ENCODE measurements around the gene STXBP5L.
"Not testable (repeated sequence)": the region's sequence is repeated elsewhere in the genome, so short reads cannot be mapped to it uniquely, and the experiment has no call there.

Gene STXBP5L

DNA sequence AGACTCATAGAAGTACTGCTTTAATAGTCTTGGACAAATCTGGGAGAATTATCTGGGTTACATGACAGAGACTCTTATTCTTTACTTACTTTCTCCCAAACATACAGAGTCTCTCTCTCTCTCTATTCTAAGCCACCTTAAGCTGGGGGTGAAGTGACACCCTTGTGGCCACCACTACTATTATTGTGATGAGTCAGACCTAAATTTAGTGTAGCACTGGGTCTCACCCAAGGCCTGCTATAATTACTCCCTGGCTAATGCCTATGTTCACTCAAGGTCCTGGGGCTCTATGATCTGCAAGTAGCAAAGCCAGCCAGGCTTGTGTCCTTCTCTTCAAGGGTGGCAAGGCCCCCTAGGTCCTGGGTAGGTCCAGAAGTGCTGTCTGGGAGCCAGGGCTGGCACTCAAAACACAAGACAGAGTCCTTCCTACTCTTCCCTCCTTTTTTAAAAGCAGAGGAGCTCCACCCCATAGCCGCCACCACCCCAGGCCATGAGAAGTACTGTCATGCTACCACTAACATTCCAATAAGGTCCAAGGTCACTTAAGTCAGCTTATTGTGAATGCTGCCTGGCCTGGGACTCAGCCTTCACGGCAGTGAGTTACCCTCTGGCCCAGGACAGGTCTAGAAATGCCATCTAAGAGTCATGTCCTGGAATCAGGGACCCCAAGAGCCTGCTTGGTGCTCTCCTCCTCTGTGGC, 454.2 kb downstream of the STXBP5L start:
- Histone ChIP-seq H3K27me3 (ENCODE audit: control insufficient read depth, insufficient read depth, low read length) (no peaks in the 10 kb centered on the region), H3K9me3 (ENCODE audit: control insufficient read depth, low read length) (no peaks in the 10 kb centered on the region), H3K4me3 (ENCODE audit: low read depth, low read length) (no peak overlapping the region), H3K4me2 (ENCODE audit: low read length) (no peak overlapping the region), H3K36me3 (ENCODE audit: control insufficient read depth, insufficient read depth, low read length) (no peaks in the 10 kb centered on the region), H3K79me2 (no peaks in the 10 kb centered on the region), H3K27ac (no peak overlapping the region), H3K4me1 (no peaks in the 10 kb centered on the region), H2AFZ (no peak overlapping the region), H3K9ac (no peak overlapping the region)
- TF ChIP-seq, protein P1, sequence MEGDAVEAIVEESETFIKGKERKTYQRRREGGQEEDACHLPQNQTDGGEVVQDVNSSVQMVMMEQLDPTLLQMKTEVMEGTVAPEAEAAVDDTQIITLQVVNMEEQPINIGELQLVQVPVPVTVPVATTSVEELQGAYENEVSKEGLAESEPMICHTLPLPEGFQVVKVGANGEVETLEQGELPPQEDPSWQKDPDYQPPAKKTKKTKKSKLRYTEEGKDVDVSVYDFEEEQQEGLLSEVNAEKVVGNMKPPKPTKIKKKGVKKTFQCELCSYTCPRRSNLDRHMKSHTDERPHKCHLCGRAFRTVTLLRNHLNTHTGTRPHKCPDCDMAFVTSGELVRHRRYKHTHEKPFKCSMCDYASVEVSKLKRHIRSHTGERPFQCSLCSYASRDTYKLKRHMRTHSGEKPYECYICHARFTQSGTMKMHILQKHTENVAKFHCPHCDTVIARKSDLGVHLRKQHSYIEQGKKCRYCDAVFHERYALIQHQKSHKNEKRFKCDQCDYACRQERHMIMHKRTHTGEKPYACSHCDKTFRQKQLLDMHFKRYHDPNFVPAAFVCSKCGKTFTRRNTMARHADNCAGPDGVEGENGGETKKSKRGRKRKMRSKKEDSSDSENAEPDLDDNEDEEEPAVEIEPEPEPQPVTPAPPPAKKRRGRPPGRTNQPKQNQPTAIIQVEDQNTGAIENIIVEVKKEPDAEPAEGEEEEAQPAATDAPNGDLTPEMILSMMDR (IDR thresholded peaks at IDR 0.05): no peak

DNA sequence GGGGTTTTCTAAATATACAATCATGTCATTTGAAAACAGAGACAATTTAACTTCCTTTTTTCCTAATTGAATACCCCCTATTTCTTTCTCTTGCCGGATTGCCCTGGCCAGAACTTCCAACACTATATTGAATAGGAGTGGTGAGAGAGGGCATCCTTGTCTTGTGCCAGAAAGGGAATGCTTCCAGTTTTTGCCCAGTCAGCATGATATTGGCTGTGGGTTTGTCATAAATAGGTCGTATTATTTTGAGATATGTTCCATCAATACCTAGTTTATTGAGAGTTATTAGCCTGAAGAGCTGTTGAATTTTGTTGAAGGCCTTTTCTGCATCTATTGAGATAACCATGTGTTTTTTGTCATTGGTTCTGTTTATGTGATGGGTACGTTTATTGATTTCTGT, 480.3 kb downstream of the STXBP5L start:
- H3K27ac ChIP-seq; H3K79me2 ChIP-seq; H2AFZ ChIP-seq; H3K27me3 ChIP-seq (ENCODE audit: control insufficient read depth, insufficient read depth, low read length); H3K9ac ChIP-seq; H3K4me3 ChIP-seq (ENCODE audit: low read depth, low read length); H3K4me2 ChIP-seq (ENCODE audit: low read length); H3K9me3 ChIP-seq (ENCODE audit: control insufficient read depth, low read length); H3K4me1 ChIP-seq; H3K36me3 ChIP-seq (ENCODE audit: control insufficient read depth, insufficient read depth, low read length): not testable (repeated sequence)

DNA sequence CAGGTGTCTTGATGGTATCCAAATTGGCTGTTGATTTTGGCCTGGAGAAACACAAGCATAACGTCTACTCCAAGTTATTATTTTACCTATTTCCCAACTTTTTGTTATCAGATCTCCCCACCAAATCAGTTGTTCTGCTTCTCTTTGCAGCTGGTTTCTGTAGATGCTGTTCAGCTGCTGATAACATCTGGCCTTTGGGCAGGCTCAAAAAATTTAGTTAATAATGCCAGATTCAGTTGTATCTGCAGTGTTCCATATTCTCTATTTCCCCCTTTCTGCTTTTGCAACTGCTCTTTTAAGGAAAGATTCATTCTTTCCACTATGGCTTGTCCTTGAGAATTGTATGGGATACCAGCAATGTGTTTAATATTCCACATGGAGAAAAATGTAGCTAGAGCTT, 488.0 kb downstream of the STXBP5L start:
- H3K27ac ChIP-seq; H3K27me3 ChIP-seq (ENCODE audit: control insufficient read depth, insufficient read depth, low read length); H3K36me3 ChIP-seq (ENCODE audit: control insufficient read depth, insufficient read depth, low read length); H3K4me3 ChIP-seq (ENCODE audit: low read depth, low read length); H3K9me3 ChIP-seq (ENCODE audit: control insufficient read depth, low read length); H3K4me1 ChIP-seq; H3K4me2 ChIP-seq (ENCODE audit: low read length); H2AFZ ChIP-seq; H3K79me2 ChIP-seq; H3K9ac ChIP-seq: not testable (repeated sequence)

DNA sequence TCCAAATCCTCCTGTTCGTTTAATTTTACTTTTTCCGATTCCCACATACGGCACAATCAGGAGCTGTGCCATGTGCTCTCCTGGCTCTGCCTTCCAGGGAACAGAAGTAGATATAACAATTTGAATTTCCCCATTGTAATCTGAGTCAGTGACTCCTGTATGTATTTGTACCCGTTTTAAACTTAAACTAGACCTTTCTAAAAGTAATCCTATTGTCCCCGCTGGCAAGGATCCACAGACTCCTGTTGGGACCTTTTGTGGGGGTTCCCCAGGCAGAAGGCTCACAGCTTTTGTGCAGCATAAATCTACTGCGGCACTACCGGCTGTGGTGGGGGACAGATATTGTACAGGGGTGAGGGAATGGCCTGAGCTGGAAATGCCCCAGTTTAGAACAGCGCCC, 490.0 kb downstream of the STXBP5L start:
- not testable (repeated sequence) for H3K27ac ChIP-seq; H3K9me3 ChIP-seq (ENCODE audit: control insufficient read depth, low read length); H3K4me3 ChIP-seq (ENCODE audit: low read depth, low read length); H3K36me3 ChIP-seq (ENCODE audit: control insufficient read depth, insufficient read depth, low read length); H3K4me2 ChIP-seq (ENCODE audit: low read length); H2AFZ ChIP-seq; H3K9ac ChIP-seq; H3K4me1 ChIP-seq; H3K79me2 ChIP-seq; H3K27me3 ChIP-seq (ENCODE audit: control insufficient read depth, insufficient read depth, low read length)

DNA sequence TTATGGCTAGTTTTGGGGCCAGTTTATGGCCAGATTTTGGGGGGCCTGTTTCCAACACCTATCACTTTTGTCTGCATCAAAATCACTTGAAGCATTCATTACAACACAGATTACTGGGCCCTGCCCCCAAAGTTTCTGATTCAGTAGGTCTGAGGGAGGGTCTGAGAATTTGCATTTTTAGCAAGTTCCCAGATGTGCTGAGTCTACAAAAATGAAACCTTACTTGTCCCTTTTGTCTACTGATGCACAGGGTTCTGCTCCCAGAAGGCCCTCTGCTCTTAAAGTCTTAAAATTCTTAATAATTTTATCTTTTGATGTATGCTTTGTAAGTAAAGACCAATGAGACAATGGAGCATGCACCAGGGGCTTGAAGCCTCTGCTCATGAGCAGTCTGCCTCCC, 491.8 kb downstream of the STXBP5L start:
- Histone ChIP-seq H3K4me1 (no peaks in the 10 kb centered on the region), H3K9ac (no peak overlapping the region), H3K4me3 (ENCODE audit: low read depth, low read length) (no peak overlapping the region), H3K4me2 (ENCODE audit: low read length) (no peak overlapping the region), H3K79me2 (no peaks in the 10 kb centered on the region), H3K27ac (no peak overlapping the region), H3K9me3 (ENCODE audit: control insufficient read depth, low read length) (no peaks in the 10 kb centered on the region), H2AFZ (no peak overlapping the region), H3K36me3 (ENCODE audit: control insufficient read depth, insufficient read depth, low read length) (no peaks in the 10 kb centered on the region), H3K27me3 (ENCODE audit: control insufficient read depth, insufficient read depth, low read length) (no peaks in the 10 kb centered on the region)
- TF ChIP-seq, protein P1 (IDR thresholded peaks at IDR 0.05): no peak

DNA sequence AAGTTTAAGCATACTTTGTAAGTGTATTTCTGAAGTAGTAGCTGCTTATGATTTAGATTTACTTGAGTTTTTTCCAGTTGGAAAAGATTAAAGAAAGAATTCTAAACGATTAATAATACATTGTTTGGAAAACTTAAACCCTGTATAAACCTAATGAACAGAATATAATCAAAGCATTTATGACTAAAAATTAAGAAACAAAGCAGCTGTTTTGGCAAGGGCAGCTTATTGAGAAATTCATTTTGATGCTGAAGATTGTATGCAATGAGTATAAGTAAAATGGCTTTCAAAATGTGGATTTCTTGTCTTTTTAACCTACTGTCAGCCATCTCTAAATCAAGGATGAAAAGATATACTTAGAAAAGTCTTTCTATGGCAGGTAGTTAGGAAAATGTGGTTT, 497.6 kb downstream of the STXBP5L start:
- no peaks in the 10 kb centered on the region for H3K4me1 ChIP-seq
- TF ChIP-seq, protein P1 (IDR thresholded peaks at IDR 0.05): no peak
- no peaks in the 10 kb centered on the region for H3K27me3 ChIP-seq (ENCODE audit: control insufficient read depth, insufficient read depth, low read length)
- H3K4me2 ChIP-seq (ENCODE audit: low read length): no peak overlapping the region
- H2AFZ ChIP-seq: no peak overlapping the region
- no peak overlapping the region for H3K27ac ChIP-seq
- H3K9ac ChIP-seq: no peak overlapping the region
- H3K9me3 ChIP-seq (ENCODE audit: control insufficient read depth, low read length): no peaks in the 10 kb centered on the region
- no peaks in the 10 kb centered on the region for H3K36me3 ChIP-seq (ENCODE audit: control insufficient read depth, insufficient read depth, low read length)
- H3K79me2 ChIP-seq: no peaks in the 10 kb centered on the region
- no peak overlapping the region for H3K4me3 ChIP-seq (ENCODE audit: low read depth, low read length)

Data from parathyroid adenoma (tissue), 2 donors.